H1 (cell line): ENCODE data around the gene VTI1B. TPM values are rescaled to one million over a fixed set of nuclear protein-coding genes. Genes with fewer than 3 reads are reported as not detected.

Experiments used
- CTCF ChIA-PET: fragments of 300-600 bp; sonication (Branson Sonifier 250); formaldehyde crosslinking; loops from one replicate; lab custom pipeline; 2021; ENCODE audit not compliant: partially characterized antibody; lab: Charles Lee
- POLR2A ChIA-PET: fragments of 300-600 bp; sonication (Branson Sonifier 250); formaldehyde crosslinking; loops from one replicate; lab custom pipeline; 2021; ENCODE audit warnings: inconsistent platforms; ENCODE audit not compliant: partially characterized antibody; lab: Charles Lee
- DNase-seq, 2 experiments: peaks; one replicate each; pipeline versions ENCODE4 v3.0.0 to v3.0.0-alpha.2; 2010 to 2022; ENCODE audit warnings: low spot score in 2 of 2, low read depth in 1 of 2, mixed read lengths in 1 of 2
- FAIRE-seq: peaks from 2 replicates; lab custom pipeline; 2011; peaks lifted over from hg19 to GRCh38; lab: Jason Lieb, UNC
- H2AFZ ChIP-seq: 2 replicates; pipeline ENCODE4 v1.8.1; 2012; ENCODE audit warnings: low read length, inconsistent platforms
- H2AK5ac ChIP-seq: 2 replicates; pipeline ENCODE4 v1.6.1; 2013; ENCODE audit warnings: low read depth, low read length
- H2BK120ac ChIP-seq: replicated peaks from 2 replicates; pipeline ENCODE3; 2013; ENCODE audit warnings: low read depth, low read length, inconsistent platforms
- H2BK12ac ChIP-seq: 2 replicates; pipeline ENCODE4 v1.6.1; 2013; ENCODE audit warnings: low read depth, low read length
- H2BK15ac ChIP-seq: 2 replicates; pipeline ENCODE4 v1.6.1; 2013; ENCODE audit warnings: low read length
- H2BK20ac ChIP-seq: 2 replicates; pipeline ENCODE4 v1.6.1; 2013; ENCODE audit warnings: low read length
- H2BK5ac ChIP-seq: 2 replicates; pipeline ENCODE4 v1.6.1; 2013; ENCODE audit warnings: low read depth, low read length
- H3K14ac ChIP-seq: 2 replicates; pipeline ENCODE4 v1.6.1; 2013; ENCODE audit warnings: inconsistent platforms; ENCODE audit not compliant: insufficient read length
- H3K18ac ChIP-seq: 2 replicates; pipeline ENCODE4 v1.6.1; 2013; ENCODE audit warnings: low read length; ENCODE audit errors: extremely low read depth
- H3K23ac ChIP-seq: 2 replicates; pipeline ENCODE4 v1.6.1; 2013; ENCODE audit warnings: inconsistent platforms; ENCODE audit not compliant: insufficient read length
- H3K23me2 ChIP-seq: 2 replicates; pipeline ENCODE4 v1.6.1; 2013; ENCODE audit warnings: low read depth, low read length
- H3K27ac ChIP-seq: 2 replicates; pipeline ENCODE4 v1.6.1; 2011; ENCODE audit warnings: low read depth, low read length, inconsistent platforms
- H3K27me3 ChIP-seq, 4 experiments: replicated peaks in 1 of 4; 1 replicate in 1 of 4; 2 replicates in 3 of 4; pipeline versions ENCODE4 v1.6.1 to v1.8.1; 2011 to 2013; ENCODE audit warnings: low read length in 3 of 4, mild to moderate bottlenecking in 3 of 4, inconsistent platforms in 2 of 4, mixed read lengths in 2 of 4, moderate library complexity in 1 of 4; ENCODE audit not compliant: control insufficient read depth in 3 of 4, insufficient read depth in 3 of 4; ENCODE audit errors: extremely low read depth in 1 of 4
- H3K36me3 ChIP-seq, 4 experiments: 2 replicates each; pipeline versions ENCODE4 v1.6.1 to v1.8.1; 2011 to 2013; ENCODE audit warnings: mild to moderate bottlenecking in 4 of 4, low read length in 3 of 4, moderate library complexity in 2 of 4, control low read depth in 1 of 4, inconsistent platforms in 1 of 4; ENCODE audit not compliant: insufficient read depth in 4 of 4, control insufficient read depth in 2 of 4
- H3K4ac ChIP-seq: replicated peaks from 2 replicates; pipeline ENCODE3; 2013; ENCODE audit warnings: low read length, low read depth, mixed read lengths, inconsistent platforms; ENCODE audit not compliant: insufficient read length
- H3K4me1 ChIP-seq, 4 experiments: replicated peaks in 1 of 4; 1 replicate in 1 of 4; 2 replicates in 3 of 4; pipeline versions ENCODE4 v1.6.1 to v1.8.1; 2011 to 2013; ENCODE audit warnings: low read length in 3 of 4, inconsistent platforms in 2 of 4, mixed read lengths in 1 of 4; ENCODE audit not compliant: insufficient read depth in 4 of 4, control insufficient read depth in 3 of 4
- H3K4me2 ChIP-seq, 2 experiments: 2 replicates each; pipeline versions ENCODE4 v1.6.1 to v1.8.1; 2011 to 2013; ENCODE audit warnings: low read depth in 2 of 2, low read length in 2 of 2, control low read depth in 1 of 2, inconsistent platforms in 1 of 2, mild to moderate bottlenecking in 1 of 2; ENCODE audit not compliant: insufficient read depth in 1 of 2
- H3K4me3 ChIP-seq, 4 experiments: fragments of 200-600, 300-600 bp in 1 of 4; sonication (generic), shearing (Covaris generic), sonication (Bioruptor Twin) in 1 of 4; 2 replicates each; pipeline versions ENCODE4 v1.5.1 to v1.8.1; 2011 to 2016; ENCODE audit warnings: low read length in 4 of 4, low read depth in 3 of 4, control low read depth in 2 of 4, inconsistent platforms in 2 of 4, mild to moderate bottlenecking in 2 of 4, mixed read lengths in 1 of 4, moderate library complexity in 1 of 4; ENCODE audit not compliant: insufficient read depth in 2 of 4; ENCODE audit errors: extremely low read depth in 1 of 4
- H3K56ac ChIP-seq: replicated peaks from 2 replicates; pipeline ENCODE3; 2013; ENCODE audit warnings: low read depth, mild to moderate bottlenecking, mixed read lengths, low read length, inconsistent platforms; ENCODE audit not compliant: insufficient read length
- H3K79me1 ChIP-seq: 2 replicates; pipeline ENCODE4 v1.6.1; 2013; ENCODE audit warnings: low read depth, low read length, control low read depth
- H3K79me2 ChIP-seq, 2 experiments: 2 replicates each; pipeline versions ENCODE4 v1.6.1 to v1.8.1; 2012 to 2013; ENCODE audit warnings: low read length in 2 of 2, mild to moderate bottlenecking in 2 of 2, inconsistent platforms in 1 of 2; ENCODE audit not compliant: insufficient read depth in 2 of 2, control insufficient read depth in 1 of 2
- H3K9ac ChIP-seq, 4 experiments: replicated peaks in 1 of 4; 1 replicate in 1 of 4; 2 replicates in 3 of 4; pipeline versions ENCODE4 v1.6.1 to v1.8.1; 2011 to 2013; ENCODE audit warnings: low read depth in 3 of 4, low read length in 3 of 4, control low read depth in 2 of 4, mild to moderate bottlenecking in 2 of 4, moderate library complexity in 2 of 4, inconsistent platforms in 1 of 4; ENCODE audit errors: extremely low read depth in 1 of 4
- H3K9me3 ChIP-seq, 2 experiments: 2 replicates each; pipeline versions ENCODE4 v1.6.1 to v1.8.1; 2012 to 2013; ENCODE audit warnings: mild to moderate bottlenecking in 2 of 2, moderate library complexity in 2 of 2, control low read depth in 1 of 2, inconsistent platforms in 1 of 2, low read depth in 1 of 2, low read length in 1 of 2, mixed read lengths in 1 of 2; ENCODE audit not compliant: insufficient read depth in 2 of 2
- H4K20me1 ChIP-seq, 2 experiments: replicated peaks in 1 of 2; 2 replicates each; pipeline versions ENCODE3 to v1.8.1; 2011 to 2013; ENCODE audit warnings: inconsistent platforms in 2 of 2, low read length in 2 of 2, mild to moderate bottlenecking in 1 of 2; ENCODE audit not compliant: insufficient read depth in 2 of 2, control insufficient read depth in 1 of 2
- H4K5ac ChIP-seq: 2 replicates; pipeline ENCODE4 v1.6.1; 2013; ENCODE audit warnings: low read length, low read depth, mixed read lengths, inconsistent platforms; ENCODE audit not compliant: insufficient read length
- H4K8ac ChIP-seq: 2 replicates; pipeline ENCODE4 v1.8.0; 2013; ENCODE audit warnings: mild to moderate bottlenecking, moderate library complexity, low read length, inconsistent platforms; ENCODE audit not compliant: insufficient read depth; ENCODE audit errors: extremely low read depth
- H4K91ac ChIP-seq: replicated peaks from 2 replicates; pipeline ENCODE3; 2013; ENCODE audit warnings: low read length, mixed read lengths, inconsistent platforms; ENCODE audit not compliant: insufficient read length
- HDAC6 ChIP-seq: IDR thresholded peaks from one replicate; pipeline ENCODE4 v1.7.1; 2012; ENCODE audit warnings: low read depth, mild to moderate bottlenecking, inconsistent platforms, low read length, moderate library complexity
- MAFK ChIP-seq: IDR thresholded peaks from 2 replicates; pipeline ENCODE4 v1.6.1; 2012; ENCODE audit warnings: low read depth, mild to moderate bottlenecking, improper control_type of control experiment, low read length
- PHF8 ChIP-seq: fragments of 200-600 bp; sonication (generic); conservative IDR thresholded peaks from 2 replicates; pipeline ENCODE4 v1.7.1; 2012; ENCODE audit warnings: low read depth, mild to moderate bottlenecking, inconsistent platforms, low read length, moderate library complexity
- TCF12 ChIP-seq: IDR thresholded peaks from 2 replicates; pipeline ENCODE4 v1.6.1; 2011; ENCODE audit warnings: low read depth, mild to moderate bottlenecking, low read length
- WGBS, 2 experiments: shearing (Covaris generic) in 1 of 2; methylation state at CpG; one replicate each; pipeline versions ENCODE4 v1.1.6 to v1.1.7; 2013 to 2015; ENCODE audit warnings: low lambda C conversion rate in 2 of 2, mixed read lengths in 2 of 2, inconsistent platforms in 1 of 2, low coverage in 1 of 2, missing lambda C conversion rate in 1 of 2; ENCODE audit not compliant: insufficient replicate concordance in 2 of 2, insufficient coverage in 1 of 2, insufficient read length in 1 of 2; ENCODE audit errors: extremely low coverage in 1 of 2, missing lambda C conversion rate in 1 of 2; 5-methylcytosine and 5-hydroxymethylcytosine counted together
- polyA plus RNA-seq, 7 experiments: library from polyadenylated mRNA; depleted of rRNA in 3 of 7; stranded (reverse) in 5 of 7; unstranded in 2 of 7; fragments of >200 nt in 5 of 7; fragments of 200-250 nt in 2 of 7; gene quantifications; 1 replicate in 5 of 7; 2 replicates in 1 of 7; 4 replicates in 1 of 7; pipeline versions ENCODE4 v1.2.1 to v1.2.3, GENCODE V29; 2011 to 2013; ENCODE audit warnings: missing spikeins in 2 of 7, mixed read lengths in 2 of 7
- total RNA-seq: library from RNA; stranded (reverse); fragmentation: NEBNext Ultra II Directional; extraction: Animal tissue kit (Norgen Biotek cat#: 25700); gene quantifications from 2 replicates; pipeline ENCODE4 v1.2.1, GENCODE V29; 2021
- TF ChIP-seq, protein P1 (sequence below): IDR thresholded peaks from 2 replicates; pipeline ENCODE4 v1.6.1; 2011; ENCODE audit warnings: low read depth, mild to moderate bottlenecking, low read length; ENCODE audit not compliant: insufficient read depth

The VTI1B gene
- total and polyA plus RNA-seq, 2 of the 8 experiments (the other 6 are each of a cell fraction or from before 2014, with no cell fraction given) = 28.1 to 98.7 TPM

DNA sequence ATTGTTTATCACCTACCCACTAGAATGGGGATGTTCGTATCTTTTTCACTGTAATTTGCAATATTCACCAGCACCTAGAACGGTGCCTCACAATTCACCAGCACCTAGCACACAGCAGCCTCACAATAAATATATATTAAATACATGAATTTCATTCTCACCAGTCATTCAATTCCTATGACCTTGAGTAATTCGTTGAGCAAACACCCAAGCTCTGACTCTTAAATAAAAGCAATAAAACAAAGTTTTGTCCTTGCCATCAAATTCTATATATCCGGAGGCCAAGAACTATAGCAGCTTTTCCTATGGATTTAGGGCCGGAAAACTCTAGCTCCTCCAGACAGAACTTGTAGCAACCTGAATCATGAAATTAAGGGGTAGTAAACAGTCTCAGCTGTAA lies 981 bp downstream of the VTI1B start:
- H2AK5ac ChIP-seq = no peak overlapping the region
- no peak overlapping the region for H2AFZ ChIP-seq
- DNase-seq (no peak), FAIRE-seq (no peak)
- no peak overlapping the region for H3K56ac ChIP-seq
- CTCF ChIA-PET = interaction anchor here (0.6 to 1.6 kb wide), 17 partner anchors 10 to 257 kb away, joined by 3 to 6 read pairs (median 3); partner anchors contain the start of gene RDH12
- H3K14ac ChIP-seq = no peak overlapping the region
- WGBS, 2 experiments = 76% methylated on average over 5 of the region's 5 CpGs; no CpG with 5 or more reads in 1 of the 2 experiments
- no peak overlapping the region for H3K4ac ChIP-seq
- H3K79me1 ChIP-seq = peaks cover 2% of the 10 kb centered on the region; the same call in 1 of the 2 replicates
- H3K4me3 ChIP-seq = peak overlapping the region; percentile 77 to 96 (median 80)
- H2BK5ac ChIP-seq = no peak overlapping the region
- no peaks in the 10 kb centered on the region; the same call in 1 of the 2 replicates for H3K23me2 ChIP-seq
- no peak overlapping the region for H3K27ac ChIP-seq
- H2BK12ac ChIP-seq = no peak overlapping the region
- peak overlapping the region; percentile 67 to 74 for H3K4me2 ChIP-seq
- no peak overlapping the region for H4K91ac ChIP-seq
- no peaks in the 10 kb centered on the region for H3K27me3 ChIP-seq
- peaks cover 5 to 20% (median 10%) of the 10 kb centered on the region in 4 experiments for H3K36me3 ChIP-seq
- no peaks in the 10 kb centered on the region; a peak in 2 of 7 replicates for H3K4me1 ChIP-seq
- peaks cover 9 to 10% of the 10 kb centered on the region in 2 experiments for H4K20me1 ChIP-seq
- H4K5ac ChIP-seq = no peak overlapping the region
- peaks cover 3 to 49% of the 10 kb centered on the region in 2 experiments; a peak in 3 of 4 replicates for H3K79me2 ChIP-seq
- no peak overlapping the region for H2BK120ac ChIP-seq
- POLR2A ChIA-PET = interaction anchor here (0.8 to 3.9 kb wide), 5 partner anchors 13 to 53 kb away, joined by 3 to 21 read pairs (median 8); partner anchors contain the start of genes ARG2 and RDH11
- no peak overlapping the region for H3K18ac ChIP-seq
- TF ChIP-seq TCF12 (no peak), MAFK (no peak), HDAC6 (no peak), PHF8 (no peak)
- TF ChIP-seq, protein P1, sequence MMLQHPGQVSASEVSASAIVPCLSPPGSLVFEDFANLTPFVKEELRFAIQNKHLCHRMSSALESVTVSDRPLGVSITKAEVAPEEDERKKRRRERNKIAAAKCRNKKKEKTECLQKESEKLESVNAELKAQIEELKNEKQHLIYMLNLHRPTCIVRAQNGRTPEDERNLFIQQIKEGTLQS = no peak
- no peaks in the 10 kb centered on the region for H3K9me3 ChIP-seq
- no peak overlapping the region for H3K23ac ChIP-seq
- H4K8ac ChIP-seq = no peak overlapping the region
- no peak overlapping the region for H2BK15ac ChIP-seq
- H2BK20ac ChIP-seq = no peak overlapping the region
- peak overlapping the region in 1 of 4 experiments; percentile 72; a peak in 1 of 7 replicates for H3K9ac ChIP-seq
